NCI-H2227 (cell line): ENCODE data around the gene ELP5.
"Not testable (repeated sequence)": the region's sequence is repeated elsewhere in the genome, so short reads cannot be mapped to it uniquely, and the experiment has no call there.

Experiments
- DNase-seq: peaks from one replicate; lab custom pipeline; 2025; ENCODE audit not compliant: unreplicated experiment; lab: John Stamatoyannopoulos, UW

The ELP5 gene

DNA sequence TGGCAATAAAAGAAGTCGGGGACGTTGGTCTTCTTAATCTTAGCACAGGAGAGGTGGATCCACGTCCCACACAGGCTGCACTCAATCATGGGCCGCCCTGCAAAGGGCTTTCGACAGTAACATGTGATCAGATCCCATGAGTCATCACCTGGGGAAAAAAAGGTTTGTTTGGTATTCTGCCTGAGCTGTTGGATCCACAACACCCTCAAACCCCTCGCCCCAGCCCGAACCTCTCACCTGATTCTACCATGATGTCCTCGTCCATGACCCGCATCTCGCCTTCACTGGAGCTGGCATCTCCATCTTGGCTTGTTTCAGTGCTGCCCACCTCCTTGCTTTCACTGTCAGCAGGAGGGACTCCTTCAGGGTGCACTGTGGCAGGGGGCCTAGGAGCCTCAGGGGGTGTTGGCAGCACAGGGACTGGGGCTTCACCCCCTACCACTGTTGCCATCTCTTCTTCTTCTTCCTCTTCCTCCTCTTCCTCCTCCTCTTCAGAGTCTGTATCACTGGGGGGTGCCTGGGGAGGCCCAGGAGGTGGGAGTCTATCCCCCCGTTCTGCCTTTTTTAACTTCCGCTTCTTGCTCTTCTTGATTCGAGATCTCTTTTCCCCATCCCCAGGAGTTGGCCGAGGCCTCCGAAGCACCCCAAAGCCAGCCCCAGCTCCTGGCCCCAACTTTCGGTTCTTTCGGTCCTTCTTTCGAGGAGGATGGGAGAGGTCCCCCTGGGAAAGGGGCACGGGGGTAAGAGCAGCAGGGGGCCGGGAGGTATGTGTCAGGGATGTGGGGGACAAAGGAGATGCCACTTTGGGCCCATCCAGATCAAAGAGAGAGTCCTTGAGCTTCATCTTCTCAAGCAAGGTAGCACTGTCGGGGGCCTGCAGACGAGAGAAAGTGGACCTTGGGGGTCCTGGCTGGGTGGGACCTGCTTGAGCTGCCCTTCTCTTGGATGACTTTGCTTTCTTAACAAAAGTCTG is 16.0 kb upstream of the ELP5 start:
- DNase-seq: no peak

DNA sequence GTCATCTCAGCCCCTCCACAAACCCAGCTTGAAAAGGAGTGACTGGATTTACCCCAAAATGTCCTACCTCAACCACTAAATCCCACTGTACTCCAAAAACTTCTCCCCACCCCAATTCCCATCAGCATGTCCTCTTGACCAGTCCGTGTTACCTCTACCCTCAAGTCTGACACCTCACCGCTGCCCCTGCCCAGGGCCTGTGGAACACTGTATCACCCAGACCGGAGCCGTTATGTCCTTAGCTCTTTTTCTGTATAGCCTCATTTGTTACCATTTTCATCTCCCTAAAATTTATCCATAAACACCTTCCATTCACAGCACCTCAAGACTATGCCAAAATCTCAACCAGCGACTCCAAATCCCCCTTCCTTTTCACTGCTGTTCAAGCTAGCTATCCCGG is 15.2 kb upstream of the ELP5 start:
- DNase-seq: no peak

DNA sequence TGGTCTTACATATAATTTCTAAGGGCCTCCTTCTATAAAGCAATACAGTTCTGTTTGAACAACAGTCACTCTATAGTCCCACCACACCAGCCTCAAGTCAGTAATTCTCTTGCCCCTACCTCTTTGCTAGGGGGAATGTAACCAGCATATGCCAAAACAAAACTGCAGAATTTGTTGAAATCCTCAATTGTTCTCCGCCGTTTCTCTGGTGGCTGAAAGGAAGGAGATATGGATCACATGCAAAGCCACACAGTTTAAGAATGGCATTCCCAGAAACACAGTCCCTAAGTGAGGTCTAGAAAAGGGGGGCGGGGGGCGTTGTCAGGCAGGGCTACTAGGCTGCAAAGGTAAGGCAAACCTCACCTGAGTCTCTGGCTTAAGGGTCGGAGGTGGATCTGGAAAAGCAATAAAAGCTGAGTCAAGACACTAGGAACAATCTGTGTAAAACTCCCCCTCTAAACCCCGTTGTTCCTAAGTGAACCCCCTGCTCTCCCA is 14.7 kb upstream of the ELP5 start:
- DNase-seq: no peak

DNA sequence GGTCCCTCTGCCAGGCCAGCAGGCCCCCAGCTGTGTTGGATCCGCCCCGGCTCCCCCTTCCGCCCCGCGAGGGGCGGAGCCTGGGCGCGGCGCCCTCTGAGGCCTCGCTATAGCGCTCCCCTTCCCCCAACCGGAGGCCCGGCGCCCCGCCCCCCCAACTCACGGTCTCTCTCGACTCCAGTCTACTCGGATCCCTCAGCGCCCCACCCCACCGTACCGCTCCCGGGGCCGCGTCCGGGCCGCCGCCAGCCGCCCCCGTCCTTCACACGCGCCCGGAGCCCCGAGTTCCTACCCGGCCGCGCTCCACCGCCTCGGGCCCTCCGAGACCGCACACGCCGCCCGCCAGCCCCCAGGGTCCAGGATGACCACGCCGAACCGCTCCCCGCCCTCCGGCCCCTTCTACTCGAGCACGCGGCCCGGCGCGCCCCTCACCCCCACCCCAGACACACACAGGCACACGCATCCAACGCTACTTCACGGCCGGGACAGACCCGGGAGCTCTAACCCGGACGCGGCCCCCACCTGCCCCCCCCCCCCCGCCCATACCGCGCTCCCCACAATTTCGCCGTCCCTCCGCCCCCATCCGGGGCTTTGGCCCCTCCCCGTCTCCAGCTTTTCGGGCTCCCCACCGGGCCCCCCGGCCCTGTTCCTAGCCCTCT is 14.1 kb upstream of the ELP5 start:
- peak; percentile 75 for DNase-seq

DNA sequence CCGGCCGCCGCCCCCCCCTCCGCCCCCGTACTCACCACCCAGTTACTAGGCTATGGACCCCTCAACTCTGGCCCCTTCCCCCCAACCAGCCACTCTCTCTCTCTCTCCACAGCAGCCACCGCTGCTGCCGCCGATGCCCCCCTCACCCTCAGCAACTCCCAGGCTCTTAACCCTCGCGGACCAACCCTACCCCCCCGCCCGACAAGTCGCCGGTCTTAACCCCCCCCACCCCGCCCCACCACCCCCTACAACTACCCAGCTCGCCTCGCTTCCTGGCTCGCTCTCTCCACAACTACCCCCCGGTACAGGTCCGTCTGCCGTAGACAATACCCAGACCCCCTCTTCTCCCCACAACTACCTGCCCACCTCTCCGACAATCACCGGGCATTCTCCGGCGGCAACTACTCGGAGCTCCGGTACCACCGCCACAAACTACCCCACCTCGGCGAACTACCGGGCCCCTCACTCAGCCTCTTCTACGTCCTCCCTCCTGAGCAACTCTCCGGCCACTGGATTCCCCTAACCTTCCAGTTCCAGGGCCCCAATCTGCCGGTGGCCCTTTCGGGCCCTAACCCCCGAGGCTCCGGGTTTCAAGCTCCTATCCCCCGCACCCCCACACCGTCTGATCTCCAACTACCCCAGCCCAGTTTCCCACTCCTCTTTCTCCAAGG is 13.5 kb upstream of the ELP5 start:
- no peak for DNase-seq

DNA sequence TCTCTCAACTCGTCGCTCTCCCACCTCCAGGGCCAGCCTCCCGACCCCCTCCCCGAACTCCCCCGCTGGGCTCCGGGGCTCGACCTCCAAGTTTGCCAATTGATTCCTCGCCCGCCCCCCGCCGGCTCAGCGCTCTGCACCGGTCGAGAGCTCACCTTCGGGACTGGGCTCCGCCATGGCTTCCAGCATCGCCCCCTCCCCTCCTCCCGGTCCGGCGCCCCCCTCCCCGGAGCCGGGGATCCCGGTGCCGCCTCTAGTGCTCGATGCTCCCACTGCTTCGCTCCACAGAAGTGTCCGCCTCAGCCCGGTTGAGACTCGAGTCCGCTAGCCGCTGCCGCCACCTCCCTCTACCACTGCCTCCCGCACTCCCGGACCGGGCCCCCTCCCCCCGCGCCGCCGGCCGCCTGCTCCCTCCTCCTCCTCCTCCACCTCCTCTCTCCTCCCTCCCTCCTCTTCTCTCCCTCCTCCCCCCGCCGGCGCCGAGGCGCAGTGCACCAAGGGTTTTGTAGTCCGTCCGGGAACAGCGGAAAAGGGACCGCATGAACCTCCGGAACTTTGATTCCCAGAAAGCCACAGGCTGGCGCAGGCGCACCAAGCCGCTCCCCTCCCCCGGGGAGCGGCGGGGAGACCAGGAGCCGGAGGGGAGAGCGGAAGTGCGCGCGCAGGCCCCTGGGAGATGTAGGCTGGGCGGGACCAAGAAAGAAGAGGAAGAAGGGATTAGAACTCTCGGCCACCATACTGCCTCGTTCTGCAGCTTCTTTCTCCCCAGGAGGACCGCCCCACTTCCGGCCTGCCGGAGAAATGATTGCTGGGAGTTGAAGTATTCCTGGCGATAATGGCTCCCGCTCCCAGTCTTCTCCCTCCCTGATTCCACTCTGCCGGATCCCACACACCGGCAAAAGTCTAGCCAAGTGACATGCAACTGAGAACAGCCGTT is 12.7 kb upstream of the ELP5 start, which contains the start of gene PHF23:
Gene PHF23, minus strand, starts transcription at position 367 of the 937 bp plus-strand sequence. Its CDS starts 178 bp downstream, at position 189.
- DNase-seq: peak; percentile 98

DNA sequence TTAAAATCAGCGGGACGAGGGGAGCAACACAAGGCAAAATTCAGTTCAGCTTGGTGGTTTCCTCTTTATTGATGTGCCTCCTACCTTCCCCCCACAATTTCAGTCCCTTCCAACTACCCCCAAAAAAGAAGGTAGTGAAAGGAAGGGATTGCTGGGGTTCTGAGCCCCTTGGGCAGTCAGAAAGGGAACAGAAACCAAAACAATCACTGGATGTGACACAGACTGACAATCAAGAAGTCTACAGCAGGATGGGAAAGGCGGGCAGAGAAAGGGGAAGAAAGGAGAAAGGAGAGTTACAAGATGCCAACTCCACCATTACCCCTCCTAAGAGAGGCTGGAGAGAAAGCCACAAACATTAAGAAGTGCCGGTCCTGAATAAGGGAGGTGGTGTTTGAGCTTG is 11.6 kb upstream of the ELP5 start:
- no peak for DNase-seq

DNA sequence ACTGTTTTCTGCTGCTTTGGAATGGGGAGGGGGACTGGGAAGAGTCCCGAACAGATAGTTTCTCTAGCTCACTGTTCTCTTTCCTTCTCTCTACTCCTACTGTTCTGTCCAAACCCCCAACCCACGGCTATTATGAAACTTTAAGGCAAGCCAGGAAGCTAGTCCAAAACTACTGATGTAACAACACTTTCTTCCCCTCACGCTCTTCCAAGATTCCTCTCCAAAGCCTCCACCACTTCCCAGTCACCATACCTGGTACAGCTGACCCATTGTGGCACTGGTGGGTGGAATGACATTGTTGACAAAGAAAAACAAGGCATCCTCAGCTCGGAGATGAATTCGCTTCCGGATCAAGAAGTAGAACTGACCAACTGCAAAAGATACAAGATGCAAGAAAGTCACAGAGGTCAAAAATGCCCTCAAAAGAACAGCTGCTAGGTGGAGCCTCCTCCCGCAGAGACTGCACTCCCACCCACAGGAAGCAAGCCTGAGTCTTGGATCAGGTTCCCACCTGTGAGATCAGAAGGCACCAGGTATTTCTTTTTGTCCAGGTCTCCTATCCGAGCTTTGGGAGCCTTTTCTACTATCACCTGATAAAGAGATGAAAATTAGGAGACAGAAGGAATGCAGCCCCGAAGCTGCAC is 10.8 kb upstream of the ELP5 start:
- DNase-seq: no peak

DNA sequence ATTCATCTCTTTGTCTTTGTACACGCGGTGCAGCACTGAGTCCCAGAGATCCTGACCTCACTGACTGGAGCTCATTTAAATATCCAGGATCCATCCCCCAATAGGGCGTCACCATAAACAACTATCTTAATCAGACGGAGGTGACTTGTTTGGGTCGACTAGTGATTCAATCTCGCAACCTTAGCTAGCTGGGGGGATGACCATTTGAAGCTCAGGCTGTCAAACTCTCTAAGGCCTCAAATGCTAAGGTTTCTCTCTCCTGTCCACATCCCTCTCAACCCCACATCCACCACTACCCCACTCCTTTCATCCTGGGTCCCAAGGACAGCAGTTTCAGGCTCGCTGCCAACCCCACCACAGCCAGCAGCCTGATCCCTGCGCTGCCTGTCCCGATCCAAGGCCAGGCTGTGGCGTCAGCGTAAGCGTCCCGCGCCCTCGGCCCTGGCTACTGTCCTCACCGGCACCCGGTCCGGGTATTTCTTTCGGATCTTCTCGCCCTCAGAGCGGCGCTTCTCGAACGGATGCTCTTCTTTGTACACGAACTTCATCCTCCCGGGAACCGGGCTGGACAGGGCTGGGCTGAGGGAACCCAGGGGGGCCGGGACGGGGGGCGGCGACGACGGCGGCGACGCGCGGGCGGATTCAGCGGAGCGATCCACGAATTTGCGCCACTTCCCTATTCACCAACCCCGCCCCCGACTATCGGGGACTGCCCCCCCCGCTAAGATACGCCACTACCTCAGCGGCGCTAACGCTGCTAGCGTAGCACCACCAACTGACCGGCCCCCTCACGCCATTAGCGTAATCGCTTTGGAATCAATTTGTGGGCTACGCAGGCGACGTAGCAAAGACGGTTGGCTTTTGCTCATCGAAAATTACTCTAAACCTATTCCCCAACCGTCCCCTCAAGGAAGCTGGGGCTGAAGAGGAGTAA is 10.0 kb upstream of the ELP5 start, which contains the start of gene GABARAP:
Gene GABARAP, minus strand, starts transcription at position 667 of the 934 bp plus-strand sequence. Its CDS starts 119 bp downstream, at position 548.
- DNase-seq: peak; percentile 90

DNA sequence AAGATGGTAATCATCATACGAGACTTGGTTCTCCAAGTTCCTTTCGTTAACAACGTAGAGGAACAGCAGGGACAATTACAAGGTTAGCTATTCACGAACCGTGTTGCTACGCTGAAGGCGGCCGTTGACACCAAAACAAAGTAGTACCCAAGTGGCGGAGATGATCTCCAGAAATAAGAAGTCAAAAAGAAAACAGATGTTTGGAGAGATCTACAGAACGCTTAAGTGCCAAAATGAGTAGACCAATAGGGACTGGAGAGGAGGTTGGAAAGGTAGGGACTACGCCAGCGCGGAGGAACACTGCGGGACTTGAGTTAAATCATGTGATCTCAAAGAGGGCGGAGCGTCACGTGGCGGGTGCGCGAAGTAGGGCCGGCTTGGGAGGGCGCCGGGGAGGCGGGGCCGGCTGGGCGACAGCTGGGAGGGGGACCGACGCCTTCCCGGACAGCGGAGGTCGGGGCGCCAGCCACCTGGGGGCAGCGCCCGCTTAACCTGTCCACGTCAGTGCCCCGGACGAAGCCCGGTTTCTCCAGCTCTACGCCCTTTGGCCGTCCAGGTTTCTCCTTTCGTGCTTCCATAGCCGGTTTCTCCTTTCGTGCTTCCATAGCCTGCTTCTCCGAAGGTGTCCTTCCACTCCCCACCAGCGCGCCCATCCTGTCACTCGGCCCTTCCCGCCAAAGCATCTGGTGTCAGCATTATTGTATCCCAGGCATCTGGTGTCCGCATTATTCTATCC is 9.1 kb upstream of the ELP5 start:
- peak; percentile 95 for DNase-seq

DNA sequence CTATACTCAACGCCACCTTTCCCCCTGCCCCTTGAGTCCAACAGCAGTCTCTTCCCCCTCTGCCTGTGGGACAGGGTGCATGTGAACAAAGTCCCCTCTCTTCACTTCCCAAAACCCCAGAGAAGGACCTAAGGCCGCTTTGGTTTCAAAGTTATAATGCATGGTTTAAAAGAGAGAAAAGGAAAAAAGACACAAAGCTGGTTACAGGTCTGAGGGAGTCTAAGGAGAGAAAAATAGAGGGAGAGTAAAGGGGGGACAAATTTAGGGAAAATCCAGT is 8.6 kb upstream of the ELP5 start:
- DNase-seq: no peak

DNA sequence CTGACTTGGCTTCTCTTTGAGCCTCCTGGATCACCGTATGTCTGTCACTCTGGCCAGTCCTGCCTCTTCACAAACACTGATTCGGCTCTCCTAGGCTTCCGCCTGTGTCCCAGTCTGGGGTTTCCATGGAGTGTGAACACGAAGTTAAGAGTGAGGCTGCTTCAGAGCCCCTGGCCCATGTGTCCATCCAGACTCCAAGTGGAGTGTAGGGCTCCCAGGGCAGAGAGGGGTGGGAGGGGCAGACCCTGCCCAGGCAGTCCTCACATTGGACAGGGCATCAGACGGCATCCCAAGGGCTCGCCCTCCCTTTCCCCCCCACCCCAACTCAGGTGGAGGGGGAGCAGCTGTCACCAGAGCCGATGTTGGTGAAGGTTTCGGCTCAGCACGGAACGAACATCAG is 8.2 kb upstream of the ELP5 start:
- not testable (repeated sequence) for DNase-seq

DNA sequence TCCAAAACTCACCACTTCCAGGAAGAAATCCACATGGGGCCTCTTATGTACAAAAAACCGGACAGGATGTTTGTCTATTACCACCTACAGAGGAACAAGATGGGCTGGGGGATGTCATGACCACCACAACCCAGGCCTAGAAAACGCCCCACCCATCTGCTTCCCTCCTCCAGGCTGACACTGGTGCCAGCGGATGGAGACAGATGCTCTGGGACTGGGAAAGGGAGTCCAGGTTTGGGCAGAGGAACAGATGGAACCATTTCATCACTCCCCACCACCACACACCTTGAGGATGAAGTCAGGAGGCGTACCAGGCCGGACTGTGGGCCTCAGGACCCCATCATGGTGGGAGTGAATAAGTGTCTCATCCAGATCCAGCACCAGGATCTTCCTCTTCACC is 5.2 kb upstream of the ELP5 start:
- DNase-seq: no peak

DNA sequence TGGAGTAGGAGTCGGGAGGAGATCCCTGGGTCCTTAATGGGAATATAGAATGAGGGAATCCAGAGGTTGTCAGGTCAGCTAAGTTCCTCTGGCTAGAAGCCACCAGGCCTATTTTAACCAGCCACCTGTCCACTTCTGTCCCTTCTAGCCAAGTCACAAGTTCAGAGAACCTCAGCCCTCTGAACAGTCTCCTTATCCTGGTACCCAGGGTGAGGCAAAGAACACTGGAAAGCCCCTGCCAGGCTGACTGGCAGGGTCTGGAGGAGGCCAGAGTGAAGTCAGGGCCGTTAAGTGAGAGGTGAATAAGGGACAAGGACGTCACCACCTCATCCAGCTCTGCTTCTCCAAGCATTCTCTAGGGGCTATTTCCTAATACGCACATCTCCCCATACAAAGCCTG is 3.2 kb upstream of the ELP5 start:
- no peak for DNase-seq

DNA sequence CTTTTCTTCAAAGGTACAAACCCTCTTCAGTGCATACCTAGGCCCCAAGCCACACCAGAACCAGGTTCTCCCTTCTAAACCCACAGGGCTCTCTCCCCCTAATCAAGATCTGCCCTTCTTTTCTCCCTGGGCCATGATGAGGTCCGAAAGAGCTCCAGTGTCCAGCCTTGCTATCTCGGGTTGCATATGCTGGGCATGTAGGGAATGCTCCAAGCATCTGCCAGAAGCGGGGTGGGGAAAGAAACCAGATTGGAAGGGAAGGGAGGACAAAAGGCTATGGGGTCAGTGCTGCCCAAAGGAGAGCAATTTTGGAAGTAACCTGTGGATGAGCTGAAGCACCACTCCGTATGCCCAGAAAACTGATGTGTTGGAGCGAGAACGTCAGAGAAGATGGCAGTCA is 2.8 kb upstream of the ELP5 start:
- no peak for DNase-seq

DNA sequence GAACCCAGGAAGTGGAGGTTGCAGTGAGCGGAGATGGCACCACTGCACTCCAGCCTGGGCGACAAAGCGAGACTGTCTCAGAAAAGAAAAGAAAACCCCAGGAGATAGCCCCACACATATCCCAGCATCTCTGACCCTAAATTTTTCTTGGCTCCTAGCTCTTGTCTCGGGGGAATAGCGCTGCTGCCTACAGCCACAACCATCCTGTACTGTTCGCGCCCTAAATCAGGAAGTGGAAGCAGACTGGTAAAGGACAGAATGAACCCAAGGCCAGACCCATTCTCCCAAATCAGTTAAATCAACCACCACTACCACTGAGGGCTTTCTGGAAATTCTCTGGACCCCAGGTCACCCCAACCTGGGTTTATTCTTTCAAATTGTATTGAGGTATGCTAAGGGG is 2.2 kb upstream of the ELP5 start:
- DNase-seq: no peak

DNA sequence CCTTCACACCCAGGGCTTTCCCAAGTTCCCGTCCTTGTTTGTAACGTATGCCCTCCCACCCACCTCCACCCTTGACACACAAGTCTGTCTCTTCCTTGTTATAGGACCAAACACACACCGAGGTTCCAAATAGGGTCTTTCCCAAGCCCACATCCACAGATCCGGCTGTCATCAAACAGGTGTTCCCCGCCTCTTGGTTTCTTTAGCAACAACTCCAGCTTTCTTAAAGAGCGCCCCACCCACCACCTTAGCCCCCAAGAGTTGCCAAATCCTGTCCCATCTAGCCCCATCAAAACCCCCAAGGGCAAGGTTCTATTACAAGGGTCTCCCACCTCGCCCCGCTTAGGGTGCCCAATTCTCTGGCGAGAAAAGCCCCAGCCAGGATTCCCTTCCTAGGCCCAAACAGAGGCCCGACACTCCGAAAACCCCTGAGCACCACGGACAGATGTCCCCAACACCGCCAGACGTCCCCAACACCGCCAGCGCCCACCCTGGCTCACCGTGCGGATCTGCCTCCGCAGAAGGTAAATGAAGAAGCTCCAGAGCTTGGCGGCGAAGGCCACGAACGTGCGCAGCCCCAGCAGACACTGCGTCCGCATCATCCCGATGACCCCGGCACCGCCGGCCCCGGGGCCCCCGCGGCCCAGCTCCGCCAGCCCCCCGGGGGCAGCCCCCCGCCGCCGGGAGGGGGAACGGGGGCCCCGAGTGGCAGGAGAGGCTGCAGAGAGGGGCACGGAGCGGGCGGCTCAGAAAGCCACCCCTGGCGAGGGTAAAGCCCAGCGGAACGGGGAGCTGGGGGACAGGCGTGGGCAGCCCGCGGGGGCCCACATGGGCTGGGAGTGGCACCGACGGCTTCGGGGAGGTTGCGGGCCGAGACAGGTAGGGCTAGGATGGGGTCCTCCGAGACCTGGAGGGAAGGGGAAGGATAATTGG is 1.1 kb upstream of the ELP5 start:
- DNase-seq: no peak
